ENCODE measurements around the gene FBXL7. TPM values are rescaled to one million over a fixed set of nuclear protein-coding genes. Genes with fewer than 3 reads are reported as not detected.

Gene FBXL7
- total and polyA plus RNA-seq, 9 of the 15 experiments (the other 6 are each of a cell fraction or from before 2014, with no cell fraction given), result 0.04 to 0.08 TPM; not detected in 7

GRCh38 chr5:15600035-15600434 lies 100.1 kb downstream of the FBXL7 start:
- intact Hi-C loops (cut with micrococcal nuclease) (no loop called here), in situ Hi-C loops (cut with MboI) (no loop called here)
- H3K9me1 ChIP-seq (ENCODE audit: control insufficient read depth, insufficient read depth, low read length), result no peaks in the 10 kb centered on the region
- no peaks in the 10 kb centered on the region for H3K27me3 ChIP-seq (ENCODE audit: control insufficient read depth in 2 of 2, insufficient read depth in 2 of 2, low read length in 2 of 2)
- no peaks in the 10 kb centered on the region for H3K36me3 ChIP-seq (ENCODE audit: control insufficient read depth, insufficient read depth, low read length)
- no peaks in the 10 kb centered on the region for H4K20me1 ChIP-seq (replicated peaks; ENCODE audit: control insufficient read depth, insufficient read depth, low read length)
- CTCF ChIA-PET (ENCODE audit: low intra/inter-chr PET ratio), result no interaction called here
- H3K4me1 ChIP-seq (replicated peaks in 1 of 2; ENCODE audit: control insufficient read depth in 2 of 2, insufficient read depth in 2 of 2, low read length in 2 of 2), result no peaks in the 10 kb centered on the region
- TF ChIP-seq SRSF3 (IDR thresholded peaks at IDR 0.05; ENCODE audit: insufficient read depth, low read length) (no peak), ETV1 (tag; conservative IDR thresholded peaks at IDR 0.05; ENCODE audit: low read depth) (no peak), CREB1 (IDR thresholded peaks at IDR 0.05) (no peak), CREB1 (CRISPR knock-in tag; IDR thresholded peaks at IDR 0.05) (no peak), POLR2A (conservative IDR thresholded peaks at IDR 0.05) (no peak)
- DNase-seq (ENCODE audit: extremely low read depth in 1 of 4, low spot score in 3 of 4), result no peak
- no peak for ATAC-seq
- H2AFZ ChIP-seq (ENCODE audit: low read depth, low read length), result no peak overlapping the region
- H3K4me3 ChIP-seq, result no peak overlapping the region
- WGBS (ENCODE audit: insufficient coverage, low coverage, missing lambda C conversion rate), result 4% methylated on average over 3 of the region's 4 CpGs
- H3K79me2 ChIP-seq (ENCODE audit: control insufficient read depth, insufficient read depth, low read length), result no peaks in the 10 kb centered on the region
- H3K9me3 ChIP-seq (replicated peaks; ENCODE audit: control insufficient read depth, insufficient read depth, low read depth, low read length), result no peaks in the 10 kb centered on the region
- no peak overlapping the region for H3K4me2 ChIP-seq (ENCODE audit: insufficient read depth, low read length)
- FAIRE-seq, result no peak
- H3K27ac ChIP-seq (ENCODE audit: extremely low read depth, low read depth, low read length), result no peak overlapping the region
- BruUV-seq (replicated peaks), result no TSS peak
- POLR2A ChIA-PET, result no interaction called here
- no peak overlapping the region for H3K9ac ChIP-seq (ENCODE audit: insufficient read depth in 1 of 2, low read depth in 2 of 2, low read length in 2 of 2)

- Histone ChIP-seq H2AFZ (ENCODE audit: low read depth, low read length) (no peak overlapping the region), H3K36me3 (ENCODE audit: control insufficient read depth, insufficient read depth, low read length) (no peaks in the 10 kb centered on the region), H3K4me1 (replicated peaks in 1 of 2; ENCODE audit: control insufficient read depth in 2 of 2, insufficient read depth in 2 of 2, low read length in 2 of 2) (no peaks in the 10 kb centered on the region), H3K9me3 (replicated peaks; ENCODE audit: control insufficient read depth, insufficient read depth, low read depth, low read length) (no peaks in the 10 kb centered on the region), H3K27ac (ENCODE audit: extremely low read depth, low read depth, low read length) (no peak overlapping the region), H4K20me1 (replicated peaks; ENCODE audit: control insufficient read depth, insufficient read depth, low read length) (no peaks in the 10 kb centered on the region), H3K9me1 (ENCODE audit: control insufficient read depth, insufficient read depth, low read length) (no peaks in the 10 kb centered on the region), H3K4me2 (ENCODE audit: insufficient read depth, low read length) (no peak overlapping the region), H3K4me3 (no peak overlapping the region), H3K9ac (ENCODE audit: insufficient read depth in 1 of 2, low read depth in 2 of 2, low read length in 2 of 2) (no peak overlapping the region), H3K79me2 (ENCODE audit: control insufficient read depth, insufficient read depth, low read length) (no peaks in the 10 kb centered on the region), H3K27me3 (ENCODE audit: control insufficient read depth in 2 of 2, insufficient read depth in 2 of 2, low read length in 2 of 2) (no peaks in the 10 kb centered on the region)
- in situ Hi-C loops (cut with MboI), result no loop called here
- intact Hi-C loops (cut with micrococcal nuclease), result no loop called here
- BruUV-seq (replicated peaks), result no TSS peak
- TF ChIP-seq TRIM28 (IDR thresholded peaks at IDR 0.05) (no peak), BRF2 (IDR thresholded peaks at IDR 0.05; ENCODE audit: borderline replicate concordance, insufficient read depth, insufficient read length) (no peak), ZNF282 (CRISPR knock-in tag; IDR thresholded peaks at IDR 0.05) (no peak), AFF4 (CRISPR knock-in tag; IDR thresholded peaks at IDR 0.05) (no peak), CBX5 (IDR thresholded peaks at IDR 0.05; ENCODE audit: borderline replicate concordance, low read depth) (no peak), ZNF133 (CRISPR knock-in tag; IDR thresholded peaks at IDR 0.05) (no peak)
- ATAC-seq (no peak), FAIRE-seq (no peak), DNase-seq (ENCODE audit: extremely low read depth in 1 of 4, low spot score in 3 of 4) (no peak)
- CTCF ChIA-PET (ENCODE audit: low intra/inter-chr PET ratio), result no interaction called here
- POLR2A ChIA-PET, result no interaction called here
- WGBS (ENCODE audit: insufficient coverage, low coverage, missing lambda C conversion rate), result 0% methylated on average over 4 of the region's 4 CpGs
These were observed 101.3 kb downstream of the FBXL7 start for GRCh38 chr5:15601274-15601673.

Measured in K562 (cell line).